ENCODE data around the gene TWF1. TPM values are rescaled to one million over a fixed set of nuclear protein-coding genes. Genes with fewer than 3 reads are reported as not detected.

TWF1 gene
- total and polyA plus RNA-seq, 9 of the 15 experiments (the other 6 are each of a cell fraction or from before 2014, with no cell fraction given) = 10.3 to 29.4 (median 23.4) TPM

GRCh38 chr12:43764528-43764927 lies 41.6 kb downstream of the TWF1 start:
- peaks cover 27% of the 10 kb centered on the region for H3K79me2 ChIP-seq (ENCODE audit: control insufficient read depth, insufficient read depth, low read length)
- no peaks in the 10 kb centered on the region for H3K27me3 ChIP-seq (ENCODE audit: control insufficient read depth in 2 of 2, insufficient read depth in 2 of 2, low read length in 2 of 2)
- CTCF ChIA-PET (ENCODE audit: low intra/inter-chr PET ratio) = no interaction called here
- H3K9me1 ChIP-seq (ENCODE audit: control insufficient read depth, insufficient read depth, low read length) = no peaks in the 10 kb centered on the region
- TF ChIP-seq ZKSCAN3 (CRISPR knock-in tag; IDR thresholded peaks at IDR 0.05) = no peak
- TF ChIP-seq KAT8 (IDR thresholded peaks at IDR 0.05; ENCODE audit: low read depth) = no peak
- no peak for TF ChIP-seq BRF2 (IDR thresholded peaks at IDR 0.05; ENCODE audit: borderline replicate concordance, insufficient read depth, insufficient read length)
- TF ChIP-seq ZNF57 (CRISPR knock-in tag; IDR thresholded peaks at IDR 0.05) = no peak
- TF ChIP-seq ZNF41 (CRISPR knock-in tag; conservative IDR thresholded peaks at IDR 0.05) = no peak
- TF ChIP-seq ZNF766 (CRISPR knock-in tag; conservative IDR thresholded peaks at IDR 0.05) = no peak
- TF ChIP-seq PTRF (tag; IDR thresholded peaks at IDR 0.05) = no peak
- TF ChIP-seq RBFOX2 (IDR thresholded peaks at IDR 0.05; ENCODE audit: low read depth, low read length) = no peak
- FAIRE-seq (no peak), DNase-seq (ENCODE audit: extremely low read depth in 1 of 4, low spot score in 3 of 4) (no peak), ATAC-seq (no peak)
- intact Hi-C loops (cut with micrococcal nuclease) = no loop called here
- POLR2A ChIA-PET = no interaction called here
- H3K4me3 ChIP-seq = no peak overlapping the region
- in situ Hi-C loops (cut with MboI) = no loop called here
- H3K27ac ChIP-seq (ENCODE audit: extremely low read depth, low read depth, low read length) = no peak overlapping the region
- H3K4me1 ChIP-seq (replicated peaks in 1 of 2; ENCODE audit: control insufficient read depth in 2 of 2, insufficient read depth in 2 of 2, low read length in 2 of 2) = peaks cover 0 to 8% of the 10 kb centered on the region in 2 experiments; a peak in 2 of 5 replicates
- H2AFZ ChIP-seq (ENCODE audit: low read depth, low read length) = no peak overlapping the region
- no peak overlapping the region for H3K4me2 ChIP-seq (ENCODE audit: insufficient read depth, low read length)
- no peaks in the 10 kb centered on the region for H3K9me3 ChIP-seq (replicated peaks; ENCODE audit: control insufficient read depth, insufficient read depth, low read depth, low read length)
- peaks cover 6% of the 10 kb centered on the region for H3K36me3 ChIP-seq (ENCODE audit: control insufficient read depth, insufficient read depth, low read length)
- no TSS peak for BruUV-seq (replicated peaks)
- H3K9ac ChIP-seq (ENCODE audit: insufficient read depth in 1 of 2, low read depth in 2 of 2, low read length in 2 of 2) = no peak overlapping the region
- H4K20me1 ChIP-seq (replicated peaks; ENCODE audit: control insufficient read depth, insufficient read depth, low read length) = no peaks in the 10 kb centered on the region
